NT2/D1 (cell line): ENCODE measurements around the gene MSANTD7.

Experiments
- SUZ12 ChIP-seq: IDR thresholded peaks from 2 replicates; pipeline ENCODE4 v1.6.1; 2011; ENCODE audit not compliant: insufficient read length, insufficient read depth; ENCODE audit errors: extremely low read depth
- YY1 ChIP-seq: IDR thresholded peaks from 2 replicates; pipeline ENCODE4 v1.6.1; 2011; ENCODE audit not compliant: insufficient read length, insufficient read depth
- ZNF274 ChIP-seq: IDR thresholded peaks from 2 replicates; pipeline ENCODE4 v1.6.1; 2011; ENCODE audit warnings: mild to moderate bottlenecking, low read depth, low read length

DNA sequence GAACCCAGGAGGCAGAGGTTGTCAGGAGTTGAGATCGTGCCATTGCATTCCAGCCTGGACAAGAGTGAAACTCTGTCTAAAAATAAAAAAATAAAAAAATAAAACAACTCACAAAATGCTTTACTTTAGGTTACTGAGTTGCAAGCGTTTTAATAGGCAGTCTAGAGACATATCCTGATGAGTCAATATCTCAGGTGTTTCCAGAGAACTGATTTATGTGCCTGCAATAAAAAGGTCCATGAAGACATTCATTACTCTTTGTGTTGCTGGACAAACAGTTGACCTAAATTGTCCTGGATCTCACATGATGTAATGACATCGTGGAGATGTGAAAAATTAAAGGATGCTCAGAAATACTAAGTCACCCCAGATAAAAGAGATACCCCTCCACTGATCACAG lies 31.8 kb upstream of the MSANTD7 start:
- no peak for TF ChIP-seq YY1
- TF ChIP-seq SUZ12: no peak
- no peak for TF ChIP-seq ZNF274
